ENCODE data around the gene TLE1.
A peak's percentile ranks its signal among the peaks of the same experiment; 100 is the strongest.

Gene TLE1

DNA sequence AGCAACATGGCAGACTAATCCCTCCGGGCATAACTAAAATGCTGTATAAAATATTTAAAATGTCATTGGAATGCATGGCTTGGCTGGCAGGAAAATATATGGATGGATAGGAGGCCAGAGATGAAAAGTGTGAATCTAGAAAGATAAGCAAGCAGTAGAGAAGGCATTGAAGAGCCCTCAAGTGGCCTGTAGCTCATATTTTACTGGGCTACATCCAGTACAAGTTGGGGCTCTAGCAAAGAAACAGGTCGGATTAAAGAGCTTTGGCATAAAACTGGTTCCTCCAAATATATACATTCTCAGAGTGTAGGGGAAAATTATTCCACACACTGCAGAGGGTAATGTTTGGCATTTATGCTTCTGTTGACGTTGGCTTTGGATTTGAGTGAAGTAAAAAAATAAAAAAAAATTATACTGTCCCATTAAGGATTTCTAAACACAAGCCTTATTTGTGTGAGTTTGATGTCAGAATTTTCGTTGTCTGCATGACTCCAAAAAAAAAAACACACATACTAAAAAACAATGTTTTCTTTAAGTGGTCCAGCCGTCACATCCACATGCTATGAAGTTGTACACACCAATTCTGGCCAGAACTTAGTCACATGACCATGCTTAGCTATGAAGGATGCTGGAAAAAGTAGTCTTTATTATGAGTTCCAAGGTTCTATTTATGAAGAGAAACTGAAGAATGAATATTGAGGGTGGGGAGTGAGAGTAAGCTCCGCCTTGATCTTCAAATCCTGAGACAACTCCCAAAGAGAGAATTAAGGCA lies 147.0 kb downstream of the TLE1 start:
- DNase-seq = no peak

DNA sequence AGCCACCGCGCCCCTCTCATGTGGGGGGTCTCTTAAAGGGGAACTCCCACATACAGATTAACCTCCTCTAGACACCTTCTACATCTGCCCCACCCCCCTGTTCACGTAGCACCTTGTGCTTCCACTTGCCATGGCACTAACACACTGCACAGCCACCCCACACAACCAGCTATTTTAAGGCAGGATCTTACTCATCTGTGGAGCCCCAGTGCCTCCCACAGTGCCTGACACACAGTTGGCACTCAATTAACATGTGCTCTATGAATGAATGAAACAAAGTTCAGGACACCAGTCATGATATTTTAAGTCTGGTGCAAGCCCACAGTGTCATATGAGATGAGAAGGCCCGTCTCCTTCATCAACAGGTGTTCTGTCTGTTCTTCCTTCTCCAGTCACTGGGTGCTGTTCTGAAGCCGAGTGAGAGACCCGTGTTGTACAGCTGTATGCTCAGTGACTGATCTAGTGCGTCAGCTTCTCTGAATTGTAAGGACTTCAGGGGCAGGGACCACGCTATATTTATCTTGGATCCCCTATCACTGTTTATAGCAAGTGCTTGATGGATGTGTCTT lies 149.1 kb downstream of the TLE1 start:
- DNase-seq = no peak

DNA sequence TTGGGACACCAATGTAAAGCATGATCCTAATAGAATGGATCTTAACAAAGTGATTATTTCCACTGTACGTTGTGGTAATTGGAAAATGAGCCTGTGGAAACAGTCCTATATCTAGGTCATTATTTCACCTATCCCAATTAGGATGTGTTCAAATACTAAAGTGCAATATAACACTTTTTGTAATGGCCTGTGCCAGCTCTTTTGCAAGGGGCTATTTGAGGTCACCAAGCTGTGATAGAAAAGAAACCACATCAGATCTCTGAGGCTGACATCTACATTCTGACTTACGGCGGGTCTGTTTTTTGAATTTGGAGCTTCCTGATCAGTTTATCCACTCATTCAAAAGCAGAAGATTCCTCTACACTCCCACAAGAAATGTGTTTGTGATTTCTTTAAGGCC lies 150.0 kb downstream of the TLE1 start:
- DNase-seq = no peak

DNA sequence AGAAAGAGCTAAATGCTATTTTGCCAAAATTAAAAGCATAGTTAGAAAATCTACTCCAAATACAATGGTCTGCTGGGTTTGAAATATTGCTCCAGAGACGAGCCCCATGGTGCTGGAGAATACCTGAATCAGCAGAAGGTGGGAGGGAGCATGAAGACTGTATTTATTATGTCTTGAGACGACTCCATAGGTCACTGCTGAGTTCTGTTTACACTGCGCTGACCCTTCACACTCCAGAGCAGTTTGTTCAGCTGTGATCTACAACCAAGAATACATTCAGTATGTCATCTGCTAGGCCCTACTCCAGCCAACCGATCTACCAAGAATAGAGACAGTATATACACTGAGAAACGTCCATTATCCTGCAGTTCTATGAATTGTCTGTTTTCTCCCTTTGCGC lies 150.5 kb downstream of the TLE1 start:
- no peak for DNase-seq

DNA sequence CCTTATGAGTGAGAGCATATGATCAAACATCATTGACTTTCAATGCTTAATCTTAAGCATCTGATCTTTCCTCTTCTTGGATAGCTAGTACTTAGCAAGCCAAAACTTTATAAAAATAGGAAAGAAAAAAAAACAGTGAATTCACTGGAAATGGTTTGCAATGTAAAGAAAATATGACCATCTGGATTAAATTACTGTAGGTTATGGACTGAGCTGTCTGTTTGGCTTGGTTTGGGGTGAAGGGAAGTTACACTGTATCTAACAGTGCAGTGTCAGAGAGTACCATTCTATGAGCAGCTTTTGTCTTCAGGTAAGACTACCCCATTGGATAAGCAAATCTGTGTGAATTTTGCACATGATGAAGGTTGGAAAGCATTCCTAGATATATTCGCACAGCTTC lies 151.4 kb downstream of the TLE1 start:
- DNase-seq = no peak

DNA sequence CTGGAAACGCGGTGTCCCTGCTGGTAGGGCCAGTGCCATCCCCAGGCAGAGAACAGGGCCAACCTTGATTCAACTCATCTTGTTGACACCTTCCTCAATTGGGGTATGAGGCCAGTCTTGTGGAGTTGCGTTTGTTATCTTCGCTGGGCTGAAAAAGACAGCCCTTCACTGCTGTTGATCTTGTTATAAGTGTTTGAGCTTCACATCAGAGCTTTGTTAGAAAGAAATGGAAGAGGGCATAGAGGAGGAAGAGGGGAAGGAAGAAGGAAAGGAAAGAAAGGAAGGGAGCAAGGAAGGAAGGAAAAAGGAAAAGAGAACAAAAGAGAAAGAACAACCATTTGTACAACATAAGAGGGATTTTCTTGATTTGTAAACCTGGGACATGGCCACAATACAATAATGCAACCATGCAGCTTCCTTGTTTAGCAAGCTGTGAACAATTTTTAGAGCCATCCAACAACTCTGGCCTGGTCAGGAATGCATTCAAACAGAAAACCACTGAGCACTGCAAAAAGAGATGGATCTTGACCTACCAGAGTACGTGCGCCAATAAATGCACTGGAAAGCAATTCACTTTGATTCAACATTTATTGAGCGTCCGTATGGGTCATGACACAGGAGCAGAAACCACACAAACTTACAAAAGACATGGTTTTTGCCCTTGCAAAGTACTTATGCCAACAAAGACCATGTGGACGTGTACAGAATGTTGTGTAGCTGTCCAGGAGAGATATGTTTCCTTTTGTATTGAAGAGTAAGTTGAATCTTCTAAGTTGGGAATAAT lies 152.9 kb downstream of the TLE1 start:
- no peak for DNase-seq

DNA sequence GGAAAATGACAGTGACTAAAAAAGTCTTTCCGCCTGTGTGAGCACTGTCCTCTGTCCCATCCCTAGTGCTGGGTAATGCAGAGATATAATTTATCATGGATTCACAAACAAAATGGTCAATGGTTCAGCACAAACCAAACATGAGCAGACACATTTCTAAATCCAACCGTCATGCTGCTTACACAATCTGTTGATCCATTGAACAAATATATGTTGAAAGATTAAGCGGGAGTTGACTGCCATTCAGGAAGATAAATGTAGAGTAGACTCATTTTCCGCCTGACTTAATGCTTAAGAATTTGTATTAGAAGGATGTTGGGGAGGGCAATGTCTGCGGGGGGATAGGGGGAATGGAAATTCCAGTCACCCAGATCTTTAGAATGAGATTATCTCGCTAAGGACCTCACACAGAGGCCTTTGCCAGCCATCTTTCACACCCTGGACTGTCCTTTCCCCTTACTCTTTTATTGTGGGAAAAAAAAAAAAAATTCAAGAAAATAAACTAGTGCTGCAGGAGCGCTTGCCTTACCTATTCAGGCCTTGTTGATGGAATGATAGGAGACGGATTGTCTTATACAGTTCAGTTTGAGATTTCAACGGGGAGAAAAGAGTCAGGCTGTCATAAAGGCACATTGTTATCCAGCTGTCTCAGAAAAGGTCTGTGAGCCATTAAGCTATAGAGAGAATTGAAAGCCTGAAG lies 153.7 kb downstream of the TLE1 start:
- peak; percentile 43 to 52 for DNase-seq

DNA sequence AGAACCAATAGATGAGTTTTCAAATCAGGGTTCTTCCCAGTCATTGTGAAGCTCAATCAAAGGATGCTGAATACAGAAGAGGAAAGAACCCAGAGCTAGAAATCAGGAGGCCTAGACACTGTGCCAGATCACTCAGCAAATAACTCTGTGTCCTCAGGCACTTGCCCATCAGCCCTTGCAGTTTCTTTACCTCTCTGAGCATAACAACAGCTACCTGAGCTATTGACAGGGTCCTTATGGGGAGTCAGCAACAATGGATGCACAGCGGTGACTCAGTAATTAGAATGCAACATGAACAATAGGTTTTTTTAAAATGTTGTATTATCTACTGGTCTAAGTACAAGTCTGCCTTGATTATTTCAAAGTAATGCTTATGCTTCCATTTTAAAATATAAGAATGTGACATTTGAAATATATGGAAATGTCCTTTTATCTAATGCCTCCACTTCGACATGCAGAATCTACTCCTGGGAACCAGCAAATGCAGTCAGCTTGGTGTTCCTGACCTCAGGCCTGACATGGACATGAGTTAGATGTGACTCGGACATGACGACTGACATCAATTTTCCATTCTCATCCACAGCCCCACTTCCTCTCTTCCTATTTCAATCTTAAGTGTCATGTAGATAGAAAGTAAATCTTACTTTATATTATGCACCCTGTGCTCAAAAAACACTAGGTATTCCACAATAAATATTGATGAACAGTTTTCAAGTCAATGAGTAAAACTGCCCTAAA lies 155.0 kb downstream of the TLE1 start:
- no peak for DNase-seq

Measured in NCI-H1930 (cell line).